Astrocyte (in vitro differentiated cells and primary cell): ENCODE measurements around the gene TPM2. TPM values are rescaled to one million over a fixed set of nuclear protein-coding genes. Genes with fewer than 3 reads are reported as not detected.

ENCODE experiments used
- DNase-seq: peaks from one replicate; pipeline ENCODE4 v3.0.0-alpha.2; 2010; ENCODE audit warnings: low read depth
- FAIRE-seq: peaks from 2 replicates; lab custom pipeline; 2011; peaks lifted over from hg19 to GRCh38; lab: Jason Lieb, UNC
- H2AFZ ChIP-seq: 2 replicates; pipeline ENCODE4 v1.6.0; 2012; ENCODE audit warnings: low read depth, low read length, inconsistent platforms
- H3K27ac ChIP-seq: 2 replicates; pipeline ENCODE4 v1.5.1; 2011; ENCODE audit warnings: low read depth, low read length, inconsistent platforms
- H3K27me3 ChIP-seq: 2 replicates; pipeline ENCODE4 v1.6.0; 2011; ENCODE audit warnings: low read length, inconsistent platforms; ENCODE audit not compliant: insufficient read depth
- H3K36me3 ChIP-seq: 2 replicates; pipeline ENCODE4 v1.5.1; 2011; ENCODE audit warnings: low read length, inconsistent platforms; ENCODE audit not compliant: insufficient read depth
- H3K4me1 ChIP-seq: 2 replicates; pipeline ENCODE4 v1.5.1; 2011; ENCODE audit warnings: low read length, inconsistent platforms; ENCODE audit not compliant: insufficient read depth
- H3K4me2 ChIP-seq: 2 replicates; pipeline ENCODE4 v1.6.0; 2012; ENCODE audit warnings: low read length, inconsistent platforms
- H3K4me3 ChIP-seq: 2 replicates; pipeline ENCODE4 v1.5.1; 2011; ENCODE audit warnings: low read depth, mild to moderate bottlenecking, low read length, inconsistent platforms; ENCODE audit not compliant: insufficient read depth
- H3K79me2 ChIP-seq: 2 replicates; pipeline ENCODE4 v1.6.0; 2012; ENCODE audit warnings: mild to moderate bottlenecking, low read length, inconsistent platforms; ENCODE audit not compliant: insufficient read depth
- H3K9ac ChIP-seq: 2 replicates; pipeline ENCODE4 v1.6.0; 2012; ENCODE audit warnings: mild to moderate bottlenecking, low read length, inconsistent platforms
- H3K9me3 ChIP-seq: 2 replicates; pipeline ENCODE4 v1.5.1; 2012; ENCODE audit warnings: low read depth, mild to moderate bottlenecking, low read length, inconsistent platforms; ENCODE audit not compliant: insufficient read depth
- H4K20me1 ChIP-seq: 2 replicates; pipeline ENCODE4 v1.6.0; 2012; ENCODE audit warnings: low read length, inconsistent platforms; ENCODE audit not compliant: insufficient read depth
- H3K27ac Mint-ChIP-seq: one replicate; pipeline ENCODE4 v1.8.0; 2021; ENCODE audit warnings: mild to moderate bottlenecking, mixed read lengths; ENCODE audit not compliant: unreplicated experiment
- H3K27me3 Mint-ChIP-seq: one replicate; pipeline ENCODE4 v1.8.0; 2021; ENCODE audit warnings: low read depth, mixed read lengths; ENCODE audit not compliant: unreplicated experiment
- H3K36me3 Mint-ChIP-seq: one replicate; pipeline ENCODE4 v1.8.0; 2021; ENCODE audit warnings: low read depth, mixed read lengths; ENCODE audit not compliant: unreplicated experiment
- H3K4me1 Mint-ChIP-seq: one replicate; pipeline ENCODE4 v1.8.0; 2021; ENCODE audit warnings: low read depth, mixed read lengths; ENCODE audit not compliant: unreplicated experiment
- H3K4me3 Mint-ChIP-seq: one replicate; pipeline ENCODE4 v1.8.0; 2021; ENCODE audit warnings: mild to moderate bottlenecking, moderate library complexity, mixed read lengths; ENCODE audit not compliant: unreplicated experiment
- H3K9me3 Mint-ChIP-seq: one replicate; pipeline ENCODE4 v1.8.0; 2021; ENCODE audit warnings: mild to moderate bottlenecking, mixed read lengths; ENCODE audit not compliant: unreplicated experiment
- EZH2 ChIP-seq: IDR thresholded peaks from 2 replicates; pipeline ENCODE4 v1.6.1; 2012; ENCODE audit warnings: mild to moderate bottlenecking, low read length, inconsistent platforms; ENCODE audit not compliant: insufficient read depth
- microRNA-seq: library from miRNA; unstranded; fragments of <30 nt; microRNA quantifications from one replicate; pipeline ENCODE4 v1.2.0, GENCODE V29; 2020
- total RNA-seq: library from RNA; stranded (reverse); gene quantifications from 2 replicates; pipeline ENCODE4 v1.2.1, GENCODE V29; 2021
- TF ChIP-seq, protein P1 (sequence below): IDR thresholded peaks from 2 replicates; pipeline ENCODE4 v1.5.1; 2011; ENCODE audit warnings: low read depth, mild to moderate bottlenecking, inconsistent platforms, low read length, moderate library complexity; ENCODE audit not compliant: insufficient read depth

The TPM2 gene
- total RNA-seq, 1 donor from 2014 or later, result 2,001 TPM

DNA sequence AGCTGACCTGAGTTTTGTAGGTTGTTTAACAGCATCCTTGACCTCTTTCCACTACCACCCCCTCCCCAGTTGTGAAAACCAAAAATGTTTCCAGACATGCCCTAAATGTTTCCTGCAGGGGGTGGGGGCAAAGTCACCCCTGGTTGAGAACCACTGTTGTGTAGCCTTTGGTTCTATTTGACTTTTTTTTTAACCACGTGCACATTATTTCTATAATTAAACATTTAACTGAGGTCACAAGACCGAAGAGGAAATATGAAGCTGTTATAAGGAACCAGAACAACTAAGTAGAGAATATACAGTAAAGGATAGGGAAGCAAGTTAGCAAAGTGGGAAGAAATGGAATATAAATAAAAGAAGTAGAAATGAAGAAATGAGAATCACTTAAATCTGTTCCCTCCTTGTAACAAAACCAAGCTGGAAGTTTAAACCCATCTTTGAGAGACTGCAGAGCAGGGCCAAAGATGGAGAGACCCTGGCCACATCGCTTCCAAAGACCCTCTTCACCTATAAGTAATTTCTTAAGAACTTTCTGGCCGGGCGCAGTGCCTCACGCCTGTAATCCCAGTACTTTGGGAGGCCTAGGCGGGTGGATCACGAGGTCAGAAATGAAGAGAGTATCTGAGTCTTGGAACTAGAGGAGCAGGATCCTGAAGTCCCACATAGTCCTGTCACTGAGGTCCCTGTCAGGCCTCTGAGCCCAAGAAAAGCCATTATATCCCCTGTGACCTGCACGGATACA is 53.4 kb downstream of the TPM2 start:
- no peak overlapping the region for H3K27ac Mint-ChIP-seq
- Histone ChIP-seq H3K79me2 (no peaks in the 10 kb centered on the region), H2AFZ (no peak overlapping the region), H4K20me1 (no peaks in the 10 kb centered on the region), H3K4me3 (no peak overlapping the region), H3K27ac (no peak overlapping the region), H3K36me3 (no peaks in the 10 kb centered on the region), H3K27me3 (no peaks in the 10 kb centered on the region), H3K4me2 (no peak overlapping the region), H3K9me3 (no peaks in the 10 kb centered on the region), H3K9ac (no peak overlapping the region), H3K4me1 (no peaks in the 10 kb centered on the region)
- H3K36me3 Mint-ChIP-seq, result peaks cover 6% of the 10 kb centered on the region
- TF ChIP-seq, protein P1, sequence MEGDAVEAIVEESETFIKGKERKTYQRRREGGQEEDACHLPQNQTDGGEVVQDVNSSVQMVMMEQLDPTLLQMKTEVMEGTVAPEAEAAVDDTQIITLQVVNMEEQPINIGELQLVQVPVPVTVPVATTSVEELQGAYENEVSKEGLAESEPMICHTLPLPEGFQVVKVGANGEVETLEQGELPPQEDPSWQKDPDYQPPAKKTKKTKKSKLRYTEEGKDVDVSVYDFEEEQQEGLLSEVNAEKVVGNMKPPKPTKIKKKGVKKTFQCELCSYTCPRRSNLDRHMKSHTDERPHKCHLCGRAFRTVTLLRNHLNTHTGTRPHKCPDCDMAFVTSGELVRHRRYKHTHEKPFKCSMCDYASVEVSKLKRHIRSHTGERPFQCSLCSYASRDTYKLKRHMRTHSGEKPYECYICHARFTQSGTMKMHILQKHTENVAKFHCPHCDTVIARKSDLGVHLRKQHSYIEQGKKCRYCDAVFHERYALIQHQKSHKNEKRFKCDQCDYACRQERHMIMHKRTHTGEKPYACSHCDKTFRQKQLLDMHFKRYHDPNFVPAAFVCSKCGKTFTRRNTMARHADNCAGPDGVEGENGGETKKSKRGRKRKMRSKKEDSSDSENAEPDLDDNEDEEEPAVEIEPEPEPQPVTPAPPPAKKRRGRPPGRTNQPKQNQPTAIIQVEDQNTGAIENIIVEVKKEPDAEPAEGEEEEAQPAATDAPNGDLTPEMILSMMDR, result no peak
- no peak for TF ChIP-seq EZH2
- no peak for DNase-seq
- peaks cover 3% of the 10 kb centered on the region for H3K9me3 Mint-ChIP-seq
- peaks cover 7% of the 10 kb centered on the region for H3K4me1 Mint-ChIP-seq
- no peaks in the 10 kb centered on the region for H3K27me3 Mint-ChIP-seq
- no peak overlapping the region for H3K4me3 Mint-ChIP-seq
- no peak for FAIRE-seq

DNA sequence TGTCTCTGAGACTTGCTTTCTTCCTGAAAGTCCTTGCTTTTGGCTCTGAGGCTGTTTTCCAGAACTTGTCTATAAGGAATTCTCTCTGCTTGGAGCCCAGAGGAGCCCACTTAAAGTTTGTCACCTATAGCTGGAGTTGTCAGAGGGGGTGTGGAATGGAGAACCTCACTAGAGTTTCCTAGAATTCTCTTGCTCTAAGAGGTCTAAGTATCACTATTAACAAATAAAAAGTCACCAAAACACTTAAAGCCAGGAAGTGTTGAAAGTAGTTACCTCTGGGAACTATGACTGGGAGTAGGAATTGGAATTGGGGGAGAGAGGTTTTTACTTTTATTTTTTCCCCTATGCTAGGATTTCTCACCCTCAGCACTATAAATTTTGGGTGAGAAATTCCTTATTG is 54.0 kb downstream of the TPM2 start:
- FAIRE-seq (no peak), DNase-seq (no peak)
- Histone ChIP-seq H3K4me3 (no peak overlapping the region), H3K27me3 (no peaks in the 10 kb centered on the region), H3K79me2 (no peaks in the 10 kb centered on the region), H4K20me1 (no peaks in the 10 kb centered on the region), H3K27ac (no peak overlapping the region), H2AFZ (no peak overlapping the region), H3K9ac (no peak overlapping the region), H3K4me2 (no peak overlapping the region), H3K36me3 (no peaks in the 10 kb centered on the region), H3K4me1 (no peaks in the 10 kb centered on the region), H3K9me3 (no peaks in the 10 kb centered on the region)
- H3K4me3 Mint-ChIP-seq, result no peak overlapping the region
- no peak overlapping the region for H3K27ac Mint-ChIP-seq
- no peak for TF ChIP-seq EZH2
- TF ChIP-seq, protein P1, result no peak
- H3K36me3 Mint-ChIP-seq, result peaks cover 6% of the 10 kb centered on the region
- peaks cover 7% of the 10 kb centered on the region for H3K4me1 Mint-ChIP-seq
- H3K9me3 Mint-ChIP-seq, result peaks cover 3% of the 10 kb centered on the region
- H3K27me3 Mint-ChIP-seq, result no peaks in the 10 kb centered on the region

Small RNAs within 50 kb of the gene (microRNA-seq; reads per million reads assigned to microRNA genes)
- gene MIR6852, result 3.3 reads per million, percentile 9 among the genes with 10 or more reads in this experiment
- gene MIR6853, result not detected

Other genes starting within 250 kb of the TPM2 start
- 63.8 and 67.4 TPM in 2 replicates for gene RUSC2, start 199.8 kb downstream of the TPM2 start, total RNA-seq
- gene TESK1, start 84.7 kb downstream of the TPM2 start, total RNA-seq, result 30.9 and 33.7 TPM in 2 replicates
- 1.8 and 2.4 TPM in 2 replicates for gene CD72, start 71.5 kb downstream of the TPM2 start, total RNA-seq
- gene SIT1, start 39.0 kb downstream of the TPM2 start, total RNA-seq, result not detected in 2 replicates
- 13,402 and 14,410 TPM in 2 replicates for gene RMRP, start 31.9 kb downstream of the TPM2 start, total RNA-seq
- 15.5 and 18.8 TPM in 2 replicates for gene CCDC107, start 31.6 kb downstream of the TPM2 start, total RNA-seq
- 0.53 and 1.0 TPM in 2 replicates for gene ARHGEF39, start 24.7 kb downstream of the TPM2 start, total RNA-seq
- gene CA9, start 16.0 kb downstream of the TPM2 start, total RNA-seq, result not detected in 2 replicates
- gene TLN1, start 42.3 kb upstream of the TPM2 start, total RNA-seq, result 518 and 525 TPM in 2 replicates
- 80.3 and 84.1 TPM in 2 replicates for gene CREB3, start 42.7 kb upstream of the TPM2 start, total RNA-seq
- gene GBA2, start 59.3 kb upstream of the TPM2 start, total RNA-seq, result 38.3 and 42.5 TPM in 2 replicates
- 27.2 and 30.0 TPM in 2 replicates for gene RGP1, start 59.4 kb upstream of the TPM2 start, total RNA-seq
- gene MSMP, start 64.4 kb upstream of the TPM2 start, total RNA-seq, result not detected in 2 replicates
- 24.6 and 26.1 TPM in 2 replicates for gene NPR2, start 101.7 kb upstream of the TPM2 start, total RNA-seq
- 0.46 and 0.52 TPM in 2 replicates for gene SPAG8, start 122.3 kb upstream of the TPM2 start, total RNA-seq
- gene HINT2, start 125.1 kb upstream of the TPM2 start, total RNA-seq, result 22.8 and 23.7 TPM in 2 replicates
- gene FAM221B, start 138.8 kb upstream of the TPM2 start, total RNA-seq, result not detected in 2 replicates
- 8.6 and 8.9 TPM in 2 replicates for gene TMEM8B, start 139.3 kb upstream of the TPM2 start, total RNA-seq
- not detected in 2 replicates for gene OR13J1, start 180.5 kb upstream of the TPM2 start, total RNA-seq
- gene HRCT1, start 216.3 kb upstream of the TPM2 start, total RNA-seq, result 0.39 and 0.62 TPM in 2 replicates
- 0.17 and 0.18 TPM in 2 replicates for gene SPAAR, start 219.6 kb upstream of the TPM2 start, total RNA-seq